ENCODE measurements around the gene PLIN3. TPM values are rescaled to one million over a fixed set of nuclear protein-coding genes. Genes with fewer than 3 reads are reported as not detected.

PLIN3 gene
- total and polyA plus RNA-seq, 2 donors (not counting 3 experiments of a cell fraction or from before 2014, with no cell fraction given), result 76.8 to 88.9 TPM

- Histone ChIP-seq H2AFZ (ENCODE audit: low read depth, low read length) (no peak overlapping the region), H3K9ac (replicated peaks; ENCODE audit: extremely low read depth, insufficient read depth, low read length) (no peak overlapping the region), H3K79me2 (ENCODE audit: control insufficient read depth, insufficient read depth, low read length) (no peaks in the 10 kb centered on the region), H3K27ac (ENCODE audit: insufficient read depth, low read depth, low read length) (no peak overlapping the region), H3K36me3 (ENCODE audit: control insufficient read depth in 2 of 2, extremely low read depth in 1 of 2, insufficient read depth in 2 of 2, low read length in 2 of 2) (no peaks in the 10 kb centered on the region), H3K9me3 (replicated peaks; ENCODE audit: control insufficient read depth, insufficient read depth, low read length) (no peaks in the 10 kb centered on the region), H3K4me3 (replicated peaks in 1 of 3; ENCODE audit: insufficient read depth in 1 of 3, low read depth in 1 of 3, low read length in 3 of 3) (no peak overlapping the region), H3K4me2 (ENCODE audit: insufficient read depth, low read length) (no peak overlapping the region), H4K20me1 (replicated peaks; ENCODE audit: control insufficient read depth, extremely low read depth, insufficient read depth, low read length) (no peaks in the 10 kb centered on the region), H3K4me1 (ENCODE audit: control insufficient read depth, extremely low read depth, insufficient read depth, low read length) (no peaks in the 10 kb centered on the region), H3K9me1 (replicated peaks; ENCODE audit: control insufficient read depth, extremely low read depth, insufficient read depth, low read length) (no peaks in the 10 kb centered on the region), H3K27me3 (ENCODE audit: control insufficient read depth in 2 of 2, insufficient read depth in 2 of 2, low read length in 2 of 2) (no peaks in the 10 kb centered on the region)
- POLR2A ChIA-PET, result no interaction called here
- dilution Hi-C loops (cut with MboI; ENCODE audit: extremely low pct_ligation_motif_present, low sequenced_read_pairs), result no loop called here
- TF ChIP-seq, protein P1, sequence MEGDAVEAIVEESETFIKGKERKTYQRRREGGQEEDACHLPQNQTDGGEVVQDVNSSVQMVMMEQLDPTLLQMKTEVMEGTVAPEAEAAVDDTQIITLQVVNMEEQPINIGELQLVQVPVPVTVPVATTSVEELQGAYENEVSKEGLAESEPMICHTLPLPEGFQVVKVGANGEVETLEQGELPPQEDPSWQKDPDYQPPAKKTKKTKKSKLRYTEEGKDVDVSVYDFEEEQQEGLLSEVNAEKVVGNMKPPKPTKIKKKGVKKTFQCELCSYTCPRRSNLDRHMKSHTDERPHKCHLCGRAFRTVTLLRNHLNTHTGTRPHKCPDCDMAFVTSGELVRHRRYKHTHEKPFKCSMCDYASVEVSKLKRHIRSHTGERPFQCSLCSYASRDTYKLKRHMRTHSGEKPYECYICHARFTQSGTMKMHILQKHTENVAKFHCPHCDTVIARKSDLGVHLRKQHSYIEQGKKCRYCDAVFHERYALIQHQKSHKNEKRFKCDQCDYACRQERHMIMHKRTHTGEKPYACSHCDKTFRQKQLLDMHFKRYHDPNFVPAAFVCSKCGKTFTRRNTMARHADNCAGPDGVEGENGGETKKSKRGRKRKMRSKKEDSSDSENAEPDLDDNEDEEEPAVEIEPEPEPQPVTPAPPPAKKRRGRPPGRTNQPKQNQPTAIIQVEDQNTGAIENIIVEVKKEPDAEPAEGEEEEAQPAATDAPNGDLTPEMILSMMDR (IDR thresholded peaks at IDR 0.05; ENCODE audit: extremely low read depth in 1 of 2, insufficient read depth in 1 of 2, low read depth in 1 of 2, low read length in 2 of 2), result no peak
- TF ChIP-seq MYC (IDR thresholded peaks at IDR 0.05; ENCODE audit: low read depth, low read length) (no peak), EZH2 (IDR thresholded peaks at IDR 0.05; ENCODE audit: borderline replicate concordance, low read depth, low read length, severe bottlenecking) (no peak), GATA2 (IDR thresholded peaks at IDR 0.05; ENCODE audit: insufficient read depth, insufficient read length, low read depth, low read length) (no peak), FOS (IDR thresholded peaks at IDR 0.05; ENCODE audit: borderline replicate concordance, insufficient read depth, low read length) (no peak), POLR2AphosphoS5 (IDR thresholded peaks at IDR 0.05; ENCODE audit: insufficient read depth, low read depth, low read length) (no peak), POLR2A (IDR thresholded peaks at IDR 0.05; ENCODE audit: low read depth, low read length) (no peak), JUN (IDR thresholded peaks at IDR 0.05; ENCODE audit: borderline replicate concordance, insufficient read depth, insufficient read length, low read depth) (no peak)
- TF ChIP-seq, protein P2, sequence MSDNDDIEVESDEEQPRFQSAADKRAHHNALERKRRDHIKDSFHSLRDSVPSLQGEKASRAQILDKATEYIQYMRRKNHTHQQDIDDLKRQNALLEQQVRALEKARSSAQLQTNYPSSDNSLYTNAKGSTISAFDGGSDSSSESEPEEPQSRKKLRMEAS (IDR thresholded peaks at IDR 0.05; ENCODE audit: insufficient read depth, insufficient read length), result no peak
- DNase-seq (ENCODE audit: low read depth, low spot score), result no peak
- FAIRE-seq, result no peak
- no TSS peak for BruUV-seq (replicated peaks)
- intact Hi-C loops (cut with micrococcal nuclease), result no loop called here
- CTCF ChIA-PET, result interaction anchor here (1.5 to 3.1 kb wide), 2 partner anchors 11 to 69 kb away, joined by 4 to 17 read pairs; partner anchors contain the start of gene FEM1A
These were observed 64.8 kb downstream of the PLIN3 start for GRCh38 chr19:4802711-4803110.
